ENCODE measurements around the gene HCAR3. TPM values are rescaled to one million over a fixed set of nuclear protein-coding genes. Genes with fewer than 3 reads are reported as not detected.
"Not testable (repeated sequence)": the region's sequence is repeated elsewhere in the genome, so short reads cannot be mapped to it uniquely, and the experiment has no call there.

Gene HCAR3
- total RNA-seq, 1 donor from 2014 or later: 0.62 TPM

DNA sequence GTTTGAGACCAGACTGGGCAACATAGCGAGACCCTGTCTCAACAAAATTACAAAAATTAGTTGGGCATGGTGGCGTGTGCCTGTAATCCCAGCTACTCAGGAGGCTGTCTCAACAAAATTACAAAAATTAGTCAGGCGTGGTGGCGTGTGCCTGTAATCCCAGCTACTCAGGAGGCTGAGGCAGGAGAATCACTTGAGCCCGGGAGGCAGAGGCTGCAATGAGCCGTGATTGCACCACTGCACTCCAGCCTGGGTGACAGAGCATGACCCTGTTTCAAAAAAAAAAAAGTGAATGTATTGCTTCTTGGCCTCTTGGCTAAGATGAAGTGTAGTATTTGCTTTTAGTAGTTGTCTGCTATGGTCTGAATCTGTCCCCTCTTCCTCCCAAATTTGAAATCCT lies 35.6 kb downstream of the HCAR3 start:
- H3K4me1 Mint-ChIP-seq (ENCODE audit: low read depth); H3K4me3 Mint-ChIP-seq; intact Hi-C loops (cut with micrococcal nuclease); H3K36me3 Mint-ChIP-seq (ENCODE audit: low read depth); DNase-seq (ENCODE audit: low spot score); H3K9me3 Mint-ChIP-seq; H3K27me3 Mint-ChIP-seq (ENCODE audit: insufficient read depth); H3K27ac Mint-ChIP-seq: not testable (repeated sequence)

DNA sequence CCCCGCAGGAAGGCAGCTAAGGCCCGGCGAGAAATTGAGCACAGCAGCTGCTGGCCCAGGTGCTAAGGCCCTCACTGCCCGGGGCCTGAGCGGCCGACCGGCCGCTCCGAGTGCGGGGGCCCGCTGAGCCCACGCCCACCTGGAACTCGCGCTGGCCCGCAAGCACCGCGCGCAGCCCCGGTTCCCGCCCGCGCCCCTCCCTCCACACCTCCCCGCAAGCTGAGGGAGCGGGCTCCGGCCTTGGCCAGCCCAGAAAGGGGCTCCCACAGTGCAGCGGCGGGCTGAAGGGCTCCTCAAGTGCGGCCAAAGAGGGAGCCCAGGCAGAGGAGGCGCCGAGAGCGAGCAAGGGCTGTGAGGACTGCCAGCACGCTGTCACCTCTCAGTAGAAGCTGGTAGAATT lies 39.8 kb downstream of the HCAR3 start:
- H3K4me1 Mint-ChIP-seq (ENCODE audit: low read depth); DNase-seq (ENCODE audit: low spot score); intact Hi-C loops (cut with micrococcal nuclease); H3K27ac Mint-ChIP-seq; H3K36me3 Mint-ChIP-seq (ENCODE audit: low read depth); H3K9me3 Mint-ChIP-seq; H3K4me3 Mint-ChIP-seq; H3K27me3 Mint-ChIP-seq (ENCODE audit: insufficient read depth): not testable (repeated sequence)

GRCh38 chr12:122676015-122676414 lies 40.6 kb downstream of the HCAR3 start:
- H3K4me3 Mint-ChIP-seq; H3K9me3 Mint-ChIP-seq; intact Hi-C loops (cut with micrococcal nuclease); H3K27me3 Mint-ChIP-seq (ENCODE audit: insufficient read depth); H3K36me3 Mint-ChIP-seq (ENCODE audit: low read depth); DNase-seq (ENCODE audit: low spot score); H3K27ac Mint-ChIP-seq; H3K4me1 Mint-ChIP-seq (ENCODE audit: low read depth): not testable (repeated sequence)

DNA sequence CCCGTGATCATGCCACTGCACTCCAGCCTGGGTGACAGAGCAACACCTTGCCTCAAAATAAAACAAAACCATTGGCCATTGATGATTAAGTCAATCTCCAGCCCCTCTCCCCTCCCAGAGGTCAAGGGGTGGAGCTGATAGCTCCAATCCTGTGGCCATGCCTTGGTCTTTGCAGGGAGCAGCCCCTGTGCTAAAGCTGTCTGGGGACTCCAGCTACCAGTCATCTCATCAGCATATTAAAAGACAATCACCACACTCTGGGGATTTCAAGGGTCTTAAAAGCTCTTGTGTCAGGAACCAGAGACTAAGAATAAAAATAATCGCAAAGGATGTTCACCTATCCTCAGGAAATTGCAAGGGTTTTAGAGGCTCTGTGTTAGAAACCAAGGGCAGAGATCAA lies 44.1 kb downstream of the HCAR3 start:
- H3K4me1 Mint-ChIP-seq (ENCODE audit: low read depth): no peaks in the 10 kb centered on the region
- H3K36me3 Mint-ChIP-seq (ENCODE audit: low read depth): no peaks in the 10 kb centered on the region
- H3K27me3 Mint-ChIP-seq (ENCODE audit: insufficient read depth): peaks cover 6% of the 10 kb centered on the region
- H3K9me3 Mint-ChIP-seq: no peaks in the 10 kb centered on the region
- no peak overlapping the region for H3K4me3 Mint-ChIP-seq
- intact Hi-C loops (cut with micrococcal nuclease): no loop called here
- no peak for DNase-seq (ENCODE audit: low spot score)
- no peak overlapping the region for H3K27ac Mint-ChIP-seq

DNA sequence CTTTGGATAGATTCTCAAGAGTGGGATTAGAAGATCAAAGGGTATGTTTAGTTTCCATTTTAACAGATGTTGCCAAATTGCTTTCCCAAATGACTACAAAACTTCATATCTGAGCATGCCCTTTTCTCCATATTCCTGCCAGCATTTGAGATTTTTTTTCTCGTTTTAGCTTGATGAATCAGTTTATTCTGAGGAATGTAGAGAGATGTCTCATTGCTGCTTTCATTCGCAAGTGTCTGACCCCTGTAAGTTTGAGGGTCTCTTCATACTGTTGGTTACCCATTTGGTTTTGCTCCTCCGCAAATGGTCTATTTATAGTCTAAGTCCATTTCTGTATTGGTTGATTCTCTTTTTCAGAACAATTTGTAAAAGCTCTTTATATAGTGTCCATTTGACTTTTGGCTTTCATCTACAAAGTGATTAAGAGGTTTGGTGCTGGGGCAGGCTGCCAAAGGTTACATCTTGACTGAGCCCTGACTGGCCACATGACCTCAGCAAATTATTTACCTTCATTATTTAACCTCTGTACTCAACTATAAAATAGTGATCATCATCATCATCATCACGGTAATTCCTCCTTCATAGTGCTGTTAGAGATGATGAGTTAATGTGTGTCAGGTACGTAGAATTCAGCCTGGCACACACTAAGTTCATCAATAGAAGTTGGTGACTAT lies 47.1 kb downstream of the HCAR3 start:
- H3K27ac Mint-ChIP-seq: no peak overlapping the region

DNA sequence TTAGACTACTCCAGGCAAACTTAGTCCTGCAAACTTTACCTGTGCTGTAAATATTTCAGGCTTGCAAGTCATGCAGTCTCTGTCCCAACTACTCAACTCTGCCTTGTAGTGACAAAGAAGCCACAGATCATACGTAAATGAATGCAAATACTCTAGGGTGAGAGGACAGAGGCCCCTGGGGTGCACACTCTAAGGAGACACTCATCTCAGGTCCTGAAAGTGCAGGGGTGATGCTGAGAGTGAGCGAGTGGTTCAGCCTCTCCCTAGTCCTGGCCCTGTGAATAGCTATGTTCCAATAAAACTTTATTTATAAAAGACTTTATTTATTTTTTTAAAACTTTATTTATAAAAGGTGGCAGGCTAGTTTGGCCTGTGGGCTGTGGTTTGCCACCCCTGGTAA lies 48.3 kb downstream of the HCAR3 start:
- H3K4me3 Mint-ChIP-seq: no peak overlapping the region
- no peaks in the 10 kb centered on the region for H3K27me3 Mint-ChIP-seq (ENCODE audit: insufficient read depth)
- H3K36me3 Mint-ChIP-seq (ENCODE audit: low read depth): no peaks in the 10 kb centered on the region

More for the DNA sequence above, 47.1 kb downstream of the HCAR3 start:
- Mint-ChIP-seq H3K4me3 (no peak overlapping the region), H3K9me3 (no peaks in the 10 kb centered on the region), H3K36me3 (ENCODE audit: low read depth) (no peaks in the 10 kb centered on the region), H3K4me1 (ENCODE audit: low read depth) (no peaks in the 10 kb centered on the region), H3K27me3 (ENCODE audit: insufficient read depth) (no peaks in the 10 kb centered on the region)
- DNase-seq (ENCODE audit: low spot score): no peak
- intact Hi-C loops (cut with micrococcal nuclease): no loop called here

GRCh38 chr12:122665759-122666158 lies 50.9 kb downstream of the HCAR3 start:
- no peaks in the 10 kb centered on the region for H3K4me1 Mint-ChIP-seq (ENCODE audit: low read depth)
- no peak for DNase-seq (ENCODE audit: low spot score)
- H3K4me3 Mint-ChIP-seq: no peak overlapping the region
- H3K36me3 Mint-ChIP-seq (ENCODE audit: low read depth): no peaks in the 10 kb centered on the region
- intact Hi-C loops (cut with micrococcal nuclease): no loop called here
- H3K27ac Mint-ChIP-seq: no peak overlapping the region
- no peaks in the 10 kb centered on the region for H3K27me3 Mint-ChIP-seq (ENCODE audit: insufficient read depth)
- H3K9me3 Mint-ChIP-seq: no peaks in the 10 kb centered on the region

More for the DNA sequence above, 48.3 kb downstream of the HCAR3 start:
- Mint-ChIP-seq H3K4me1 (ENCODE audit: low read depth) (no peaks in the 10 kb centered on the region), H3K27ac (no peak overlapping the region), H3K9me3 (no peaks in the 10 kb centered on the region)
- intact Hi-C loops (cut with micrococcal nuclease): no loop called here
- no peak for DNase-seq (ENCODE audit: low spot score)

GRCh38 chr12:122665349-122665748 lies 51.3 kb downstream of the HCAR3 start:
- no peaks in the 10 kb centered on the region for H3K36me3 Mint-ChIP-seq (ENCODE audit: low read depth)
- H3K27me3 Mint-ChIP-seq (ENCODE audit: insufficient read depth): no peaks in the 10 kb centered on the region
- H3K4me1 Mint-ChIP-seq (ENCODE audit: low read depth): no peaks in the 10 kb centered on the region
- H3K4me3 Mint-ChIP-seq: no peak overlapping the region
- H3K27ac Mint-ChIP-seq: no peak overlapping the region
- intact Hi-C loops (cut with micrococcal nuclease): no loop called here
- H3K9me3 Mint-ChIP-seq: no peaks in the 10 kb centered on the region
- no peak for DNase-seq (ENCODE audit: low spot score)

Other genes with a start within 250 kb of the HCAR3 start
- gene ZCCHC8, start 215.9 kb downstream of the HCAR3 start, total RNA-seq: 42.5 and 48.4 TPM in 2 replicates
- 101 and 103 TPM in 2 replicates for gene RSRC2, start 189.9 kb downstream of the HCAR3 start, total RNA-seq
- 122 and 126 TPM in 2 replicates for gene KNTC1, start 189.6 kb downstream of the HCAR3 start, total RNA-seq
- gene HCAR2, start 13.5 kb downstream of the HCAR3 start, total RNA-seq: 0.52 and 0.61 TPM in 2 replicates
- 7.6 and 8.6 TPM in 2 replicates for gene HCAR1, start 14.0 kb upstream of the HCAR3 start, total RNA-seq
- gene DENR, start 36.0 kb upstream of the HCAR3 start, total RNA-seq: 87.6 and 88.7 TPM in 2 replicates
- gene CCDC62, start 57.8 kb upstream of the HCAR3 start, total RNA-seq: 0.93 and 1.3 TPM in 2 replicates
- gene HIP1R, start 118.6 kb upstream of the HCAR3 start, total RNA-seq: 26.6 and 29.5 TPM in 2 replicates
- 12.7 and 14.3 TPM in 2 replicates for gene VPS37B, start 179.3 kb upstream of the HCAR3 start, total RNA-seq
- gene ABCB9, start 249.7 kb upstream of the HCAR3 start, total RNA-seq: 3.8 and 4.4 TPM in 2 replicates